Epithelial cell of proximal tubule (primary cell): ENCODE data around the gene USP17L26. TPM values are rescaled to one million over a fixed set of nuclear protein-coding genes. Genes with fewer than 3 reads are reported as not detected.

Experiments used
- total RNA-seq: library from RNA; depleted of rRNA; stranded (reverse); fragments of >200 nt; gene quantifications from 2 replicates; pipeline ENCODE4 v1.2.3, GENCODE V29; 2015

Gene USP17L26
- total RNA-seq, 1 donor from 2014 or later: not detected

Other genes with a start within 250 kb of the USP17L26 start
- gene FAM90A26, start 164.2 kb upstream of the USP17L26 start, total RNA-seq: not detected in 2 replicates
- not detected in 2 replicates for gene USP17L10, start 124.0 kb upstream of the USP17L26 start, total RNA-seq
- gene USP17L11, start 119.3 kb upstream of the USP17L26 start, total RNA-seq: not detected in 2 replicates
- not detected in 2 replicates for gene USP17L12, start 114.5 kb upstream of the USP17L26 start, total RNA-seq
- gene USP17L13, start 109.8 kb upstream of the USP17L26 start, total RNA-seq: not detected in 2 replicates
- not detected in 2 replicates for gene USP17L15, start 100.3 kb upstream of the USP17L26 start, total RNA-seq
- not detected in 2 replicates for gene USP17L17, start 90.8 kb upstream of the USP17L26 start, total RNA-seq
- gene USP17L18, start 86.0 kb upstream of the USP17L26 start, total RNA-seq: not detected in 2 replicates
- gene USP17L19, start 81.3 kb upstream of the USP17L26 start, total RNA-seq: not detected in 2 replicates
- gene USP17L20, start 76.5 kb upstream of the USP17L26 start, total RNA-seq: not detected in 2 replicates
- gene USP17L21, start 71.8 kb upstream of the USP17L26 start, total RNA-seq: not detected in 2 replicates
- gene USP17L22, start 67.0 kb upstream of the USP17L26 start, total RNA-seq: not detected in 2 replicates
- gene USP17L24, start 9.5 kb upstream of the USP17L26 start, total RNA-seq: not detected in 2 replicates
- gene USP17L25, start 4.7 kb upstream of the USP17L26 start, total RNA-seq: not detected in 2 replicates
- gene USP17L5, start 4.7 kb downstream of the USP17L26 start, total RNA-seq: not detected in 2 replicates
- not detected in 2 replicates for gene USP17L27, start 9.5 kb downstream of the USP17L26 start, total RNA-seq
- gene USP17L28, start 14.2 kb downstream of the USP17L26 start, total RNA-seq: not detected in 2 replicates
- gene USP17L29, start 19.0 kb downstream of the USP17L26 start, total RNA-seq: not detected in 2 replicates
- gene USP17L30, start 28.5 kb downstream of the USP17L26 start, total RNA-seq: not detected in 2 replicates
- gene DEFB131A, start 109.8 kb downstream of the USP17L26 start, total RNA-seq: not detected in 2 replicates